ENCODE measurements around the gene FBXL13.

- TF ChIP-seq EZH2 (IDR thresholded peaks at IDR 0.05; ENCODE audit: borderline replicate concordance, low read length) (no peak), CTCF (IDR thresholded peaks at IDR 0.05; ENCODE audit: low read length) (no peak)
Measured at GRCh38 chr7:102875700-102876295, 198.8 kb downstream of the FBXL13 start.
